K562 (cell line): Measurements from ENCODE around the gene SCYL1. TPM values are rescaled to one million over a fixed set of nuclear protein-coding genes. Genes with fewer than 3 reads are reported as not detected.

ENCODE experiments used
- ATF1 ChIP-seq, 2 experiments: fragments of 450-650 bp in 1 of 2; IDR thresholded peaks; 2 replicates each; pipeline ENCODE4 v1.6.1; 2016; ENCODE audit warnings: missing compliant biosample characterization in 1 of 2, missing genetic modification characterization in 1 of 2
- CCNT2 ChIP-seq: IDR thresholded peaks from 2 replicates; pipeline ENCODE4 v1.6.1; 2011; ENCODE audit warnings: borderline replicate concordance, low read depth, mild to moderate bottlenecking, moderate library complexity, mixed read lengths, low read length; ENCODE audit not compliant: insufficient read length; ENCODE audit errors: extremely low read depth
- ELF1 ChIP-seq: fragments of 200-800 bp; sonication (Bioruptor generic); IDR thresholded peaks from 2 replicates; pipeline ENCODE4 v1.6.1; 2016; ENCODE audit warnings: missing genetic modification characterization, missing compliant biosample characterization
- ETV6 ChIP-seq, 3 experiments: fragments of 150-350 bp in 1 of 3; sonication (generic) in 1 of 3; formaldehyde crosslinking in 1 of 3; IDR thresholded peaks; 2 replicates each; pipeline versions ENCODE4 v1.6.1 to v1.8.0; 2014 to 2022; ENCODE audit warnings: borderline replicate concordance in 2 of 3, low read depth in 2 of 3, antibody characterized with exemption in 1 of 3, low read length in 1 of 3, mild to moderate bottlenecking in 1 of 3, missing genetic modification reagents in 1 of 3
- FOS ChIP-seq: IDR thresholded peaks from 3 replicates; pipeline ENCODE4 v1.6.1; 2011; ENCODE audit not compliant: insufficient read length; ENCODE audit errors: extremely low read depth
- LCOR ChIP-seq: sonication (generic); formaldehyde crosslinking; IDR thresholded peaks from 2 replicates; pipeline ENCODE4 v1.8.0; 2022; ENCODE audit warnings: mild to moderate bottlenecking, missing genetic modification reagents
- MIER1 ChIP-seq: fragments of 450-650 bp; IDR thresholded peaks from 2 replicates; pipeline ENCODE4 v1.6.1; 2016; ENCODE audit warnings: antibody characterized with exemption, mild to moderate bottlenecking, low read depth
- PHB ChIP-seq: fragments of 250-450 bp; sonication (Bioruptor Pico); IDR thresholded peaks from 2 replicates; pipeline ENCODE4 v1.5.0; 2021
- PHF8 ChIP-seq: fragments of 200-600 bp; sonication (generic); IDR thresholded peaks from 2 replicates; pipeline ENCODE4 v1.6.1; 2012; ENCODE audit warnings: mixed run types, mild to moderate bottlenecking, inconsistent platforms, low read length, moderate library complexity, borderline replicate concordance
- RB1 ChIP-seq: fragments of 450-650 bp; IDR thresholded peaks from 2 replicates; pipeline ENCODE4 v1.6.1; 2017; ENCODE audit warnings: low read depth, mild to moderate bottlenecking
- SOX6 ChIP-seq: fragments of 450-650 bp; IDR thresholded peaks from 2 replicates; pipeline ENCODE4 v1.6.1; 2014; ENCODE audit warnings: mild to moderate bottlenecking
- SPI1 ChIP-seq: IDR thresholded peaks from 2 replicates; pipeline ENCODE4 v1.6.1; 2011; ENCODE audit warnings: low read depth, low read length, control low read depth, borderline replicate concordance
- SREBF2 ChIP-seq: sonication (generic); formaldehyde crosslinking; IDR thresholded peaks from 2 replicates; pipeline ENCODE4 v1.4.0; 2020; ENCODE audit warnings: mild to moderate bottlenecking, missing genetic modification reagents
- ZNF23 ChIP-seq: fragments of 250-450 bp; sonication (Bioruptor Pico); IDR thresholded peaks from 2 replicates; pipeline ENCODE4 v1.4.0; 2020; ENCODE audit warnings: mild to moderate bottlenecking
- polyA plus RNA-seq, 8 experiments: library from polyadenylated mRNA; depleted of rRNA in 4 of 8; stranded (reverse) in 5 of 8; unstranded in 3 of 8; fragments of >200 nt; fragmentation: Nextera tagmentation in 2 of 8; fragmentation: Illumina TruSeq in 1 of 8; extraction: Ambion mirVana in 2 of 8; extraction: Trizol in 1 of 8; gene quantifications; 2 replicates each; pipeline versions ENCODE4 v1.2.1 to v1.2.3, GENCODE V29; 2011 to 2014; ENCODE audit warnings: inconsistent platforms in 1 of 8, missing spikeins in 1 of 8
- total RNA-seq, 7 experiments: library from RNA; depleted of rRNA in 6 of 7; stranded (reverse); fragments of >200 nt in 6 of 7; fragmentation: Illumina TruSeq in 2 of 7; extraction: Trizol in 2 of 7; gene quantifications; 2 replicates each; pipeline versions ENCODE4 v1.2.1 to v1.2.3, GENCODE V29; 2011 to 2021; ENCODE audit warnings: low replicate concordance in 1 of 7
- TF ChIP-seq, protein P1 (sequence below), 2 experiments: fragments of 200-800 bp in 1 of 2; sonication (Bioruptor generic) in 1 of 2; sonication (generic) in 1 of 2; formaldehyde crosslinking in 1 of 2; IDR thresholded peaks in 1 of 2; conservative IDR thresholded peaks in 1 of 2; 2 replicates each; pipeline versions ENCODE4 v1.5.0 to v1.6.1; 2016 to 2020; ENCODE audit warnings: missing compliant biosample characterization in 1 of 2, missing genetic modification characterization in 1 of 2, missing genetic modification reagents in 1 of 2
- TF ChIP-seq, protein P2 (sequence below), 2 experiments: fragments of 450-650 bp in 1 of 2; IDR thresholded peaks; 2 replicates each; pipeline ENCODE4 v1.6.1; 2011 to 2017; ENCODE audit warnings: low read depth in 2 of 2, antibody characterized with exemption in 1 of 2, borderline replicate concordance in 1 of 2, low read length in 1 of 2, mild to moderate bottlenecking in 1 of 2, mixed read lengths in 1 of 2; ENCODE audit not compliant: control insufficient read depth in 1 of 2
- TF ChIP-seq, protein P3 (sequence below): fragments of 250-450 bp; sonication (Bioruptor Pico); IDR thresholded peaks from 2 replicates; pipeline ENCODE4 v1.5.0; 2021; ENCODE audit warnings: mild to moderate bottlenecking, moderate library complexity

SCYL1 gene
- total and polyA plus RNA-seq, 9 of the 15 experiments (the other 6 are each of a cell fraction or from before 2014, with no cell fraction given) = 1.9 to 145 (median 57.6) TPM

DNA sequence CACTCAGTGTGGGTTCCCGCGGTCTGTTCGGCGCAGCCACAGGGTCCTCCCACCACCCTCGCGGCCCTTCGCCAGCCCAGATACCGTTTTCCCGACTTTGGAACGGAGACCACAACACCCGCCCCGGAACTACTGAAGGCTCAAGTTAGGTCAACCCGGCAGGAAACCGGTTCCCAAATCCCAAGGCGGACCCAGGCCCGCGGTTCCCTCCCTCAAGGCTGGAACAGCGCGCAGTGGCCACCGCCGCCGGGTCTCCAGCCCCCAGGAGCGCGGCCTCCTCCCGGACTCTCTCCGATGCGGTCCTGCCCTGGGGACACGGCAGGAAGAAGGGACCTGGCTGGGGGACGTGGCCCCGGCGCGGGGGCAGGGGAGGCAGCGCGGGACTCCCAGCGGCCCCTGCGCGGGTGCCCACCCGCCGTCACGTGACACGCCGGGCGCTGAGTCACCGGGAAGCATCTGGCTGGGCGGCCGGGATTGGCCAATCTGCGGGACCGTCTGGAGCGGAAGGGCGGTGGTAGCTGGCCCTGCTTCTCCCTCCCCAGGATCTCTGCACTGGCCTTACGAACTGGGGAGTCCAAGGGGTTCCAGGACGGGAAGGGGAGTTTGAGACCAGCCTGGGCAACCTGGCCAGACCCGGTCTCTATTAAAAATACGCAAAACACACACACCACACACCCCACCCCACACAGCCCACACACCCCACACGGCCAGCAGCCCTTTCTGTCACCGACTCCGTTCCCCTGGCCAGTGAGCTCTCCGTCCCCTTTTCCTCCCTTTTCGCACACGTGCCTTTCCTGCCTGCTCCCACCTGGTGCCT, 47.5 kb upstream of the SCYL1 start (continued):
- TF ChIP-seq FOS = peak; percentile 39
- TF ChIP-seq CCNT2 = peak; percentile 99
- TF ChIP-seq, protein P1, sequence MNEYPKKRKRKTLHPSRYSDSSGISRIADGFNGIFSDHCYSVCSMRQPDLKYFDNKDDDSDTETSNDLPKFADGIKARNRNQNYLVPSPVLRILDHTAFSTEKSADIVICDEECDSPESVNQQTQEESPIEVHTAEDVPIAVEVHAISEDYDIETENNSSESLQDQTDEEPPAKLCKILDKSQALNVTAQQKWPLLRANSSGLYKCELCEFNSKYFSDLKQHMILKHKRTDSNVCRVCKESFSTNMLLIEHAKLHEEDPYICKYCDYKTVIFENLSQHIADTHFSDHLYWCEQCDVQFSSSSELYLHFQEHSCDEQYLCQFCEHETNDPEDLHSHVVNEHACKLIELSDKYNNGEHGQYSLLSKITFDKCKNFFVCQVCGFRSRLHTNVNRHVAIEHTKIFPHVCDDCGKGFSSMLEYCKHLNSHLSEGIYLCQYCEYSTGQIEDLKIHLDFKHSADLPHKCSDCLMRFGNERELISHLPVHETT (CRISPR knock-in tag; conservative IDR thresholded peaks at IDR 0.05 in 1 of 2, IDR thresholded peaks at IDR 0.05 in 1 of 2) = peak in 1 of 2 experiments; percentile 93; a peak in 2 of 4 replicates
- TF ChIP-seq SOX6 = peak; percentile 36; the same call in 1 of the 2 replicates
- no peak for TF ChIP-seq SREBF2 (CRISPR knock-in tag)
- 0 out of 2 replicates have a peak, but pooled peaks have one; percentile 83 for TF ChIP-seq PHB (CRISPR knock-in tag)
- TF ChIP-seq LCOR = peak; percentile 8
- no peak for TF ChIP-seq ZNF23 (CRISPR knock-in tag)
- 0 out of 2 replicates have a peak, but pooled peaks have one; percentile 51 for TF ChIP-seq MIER1
- peak; percentile 46; the same call in 1 of the 2 replicates for TF ChIP-seq SPI1
- TF ChIP-seq, protein P2, sequence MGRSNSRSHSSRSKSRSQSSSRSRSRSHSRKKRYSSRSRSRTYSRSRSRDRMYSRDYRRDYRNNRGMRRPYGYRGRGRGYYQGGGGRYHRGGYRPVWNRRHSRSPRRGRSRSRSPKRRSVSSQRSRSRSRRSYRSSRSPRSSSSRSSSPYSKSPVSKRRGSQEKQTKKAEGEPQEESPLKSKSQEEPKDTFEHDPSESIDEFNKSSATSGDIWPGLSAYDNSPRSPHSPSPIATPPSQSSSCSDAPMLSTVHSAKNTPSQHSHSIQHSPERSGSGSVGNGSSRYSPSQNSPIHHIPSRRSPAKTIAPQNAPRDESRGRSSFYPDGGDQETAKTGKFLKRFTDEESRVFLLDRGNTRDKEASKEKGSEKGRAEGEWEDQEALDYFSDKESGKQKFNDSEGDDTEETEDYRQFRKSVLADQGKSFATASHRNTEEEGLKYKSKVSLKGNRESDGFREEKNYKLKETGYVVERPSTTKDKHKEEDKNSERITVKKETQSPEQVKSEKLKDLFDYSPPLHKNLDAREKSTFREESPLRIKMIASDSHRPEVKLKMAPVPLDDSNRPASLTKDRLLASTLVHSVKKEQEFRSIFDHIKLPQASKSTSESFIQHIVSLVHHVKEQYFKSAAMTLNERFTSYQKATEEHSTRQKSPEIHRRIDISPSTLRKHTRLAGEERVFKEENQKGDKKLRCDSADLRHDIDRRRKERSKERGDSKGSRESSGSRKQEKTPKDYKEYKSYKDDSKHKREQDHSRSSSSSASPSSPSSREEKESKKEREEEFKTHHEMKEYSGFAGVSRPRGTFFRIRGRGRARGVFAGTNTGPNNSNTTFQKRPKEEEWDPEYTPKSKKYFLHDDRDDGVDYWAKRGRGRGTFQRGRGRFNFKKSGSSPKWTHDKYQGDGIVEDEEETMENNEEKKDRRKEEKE (IDR thresholded peaks at IDR 0.05; ENCODE audit: borderline replicate concordance in 1 of 2, control insufficient read depth in 1 of 2, low read depth in 2 of 2, low read length in 1 of 2) = 0 out of 4 replicates have a peak, but pooled peaks have one; percentile 38 to 41
- no peak; the same call in 1 of the 2 replicates for TF ChIP-seq ATF1 (CRISPR knock-in tag; IDR thresholded peaks at IDR 0.05)
- TF ChIP-seq ATF1 (tag; IDR thresholded peaks at IDR 0.05) = peak; percentile 89
- peak in 1 of 2 experiments; percentile 43; a peak in 1 of 4 replicates for TF ChIP-seq ETV6 (IDR thresholded peaks at IDR 0.05; ENCODE audit: borderline replicate concordance in 1 of 2, low read depth in 2 of 2, low read length in 1 of 2)
- no peak; the same call in 1 of the 2 replicates for TF ChIP-seq ETV6 (CRISPR knock-in tag; IDR thresholded peaks at IDR 0.05; ENCODE audit: borderline replicate concordance)
- TF ChIP-seq, protein P3, sequence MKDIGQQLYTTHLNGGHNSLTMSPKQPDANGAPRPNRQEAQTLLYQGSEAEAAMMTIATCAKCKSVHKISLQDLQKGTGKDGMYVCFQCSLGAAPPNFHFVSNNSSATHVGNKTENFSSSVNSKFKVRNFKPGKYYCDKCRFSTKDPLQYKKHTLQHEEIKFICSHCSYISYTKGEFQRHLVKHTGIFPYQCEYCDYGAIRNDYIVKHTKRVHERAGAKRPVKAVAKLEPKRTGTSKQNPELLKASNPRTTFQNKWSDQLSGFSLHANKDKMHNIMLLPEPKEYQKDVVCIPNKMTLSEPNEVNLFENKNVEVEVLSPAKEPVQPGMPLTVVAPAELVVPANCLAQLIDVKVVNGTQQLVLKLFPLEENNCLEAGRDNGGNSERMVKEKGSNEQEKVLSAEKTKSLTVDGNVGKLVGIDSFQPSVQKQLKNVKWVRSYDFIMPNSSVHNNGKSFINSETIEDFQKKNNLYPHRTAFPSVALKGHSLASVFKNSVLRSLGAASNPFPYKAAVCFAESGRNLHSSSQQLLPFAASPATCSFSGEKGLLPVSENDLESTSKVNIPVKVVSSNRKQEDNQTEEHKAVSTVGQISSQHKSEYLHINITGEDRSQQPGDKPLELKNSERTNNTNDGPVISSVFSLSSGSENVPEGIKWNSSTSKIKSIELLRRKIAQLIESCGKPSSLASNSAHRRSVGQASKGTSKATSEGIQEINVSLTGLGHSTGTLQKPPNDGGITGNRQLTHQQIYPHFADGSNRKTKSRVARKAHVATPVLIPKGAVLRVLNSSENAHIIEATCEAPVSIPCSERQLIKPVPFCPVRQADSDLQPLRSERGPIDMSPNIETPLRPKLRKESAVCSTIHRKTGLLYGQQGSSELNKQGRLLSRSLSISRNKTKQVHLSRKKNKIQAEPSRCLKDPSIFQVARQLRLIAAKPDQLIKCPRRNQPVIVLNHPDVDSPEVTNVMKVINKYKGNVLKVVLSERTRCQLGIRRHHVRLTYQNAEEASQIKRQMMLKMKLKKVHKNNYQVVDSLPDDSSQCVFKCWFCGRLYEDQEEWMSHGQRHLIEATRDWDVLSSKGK (CRISPR knock-in tag) = no peak
- peak; percentile 76 for TF ChIP-seq PHF8
- peak; percentile 92 for TF ChIP-seq RB1
- peak; percentile 83 for TF ChIP-seq ELF1
